NCI-H1048 (cell line): ENCODE data around the gene HYAL3.
A peak's percentile ranks its signal among the peaks of the same experiment; 100 is the strongest.
"Not testable (repeated sequence)": the region's sequence is repeated elsewhere in the genome, so short reads cannot be mapped to it uniquely, and the experiment has no call there.

Experiments used
- DNase-seq: peaks from one replicate; lab custom pipeline; 2025; lab: John Stamatoyannopoulos, UW

The HYAL3 gene

GRCh38 chr3:50269977-50270413, 29.2 kb downstream of the HYAL3 start:
- no peak for DNase-seq

GRCh38 chr3:50269460-50269859, 29.7 kb downstream of the HYAL3 start:
- no peak for DNase-seq

GRCh38 chr3:50268703-50269451, 30.3 kb downstream of the HYAL3 start, which contains the start of gene SEMA3B:
Gene SEMA3B, plus strand, starts transcription at chr3:50269147. Its CDS starts 94 bp downstream, at chr3:50269241.
- DNase-seq: no peak

- no peak for DNase-seq
These were observed 30.9 kb downstream of the HYAL3 start for GRCh38 chr3:50268276-50268675.

GRCh38 chr3:50267280-50267913, 31.8 kb downstream of the HYAL3 start:
- DNase-seq: no peak

GRCh38 chr3:50266836-50267235, 32.4 kb downstream of the HYAL3 start:
- DNase-seq: no peak

GRCh38 chr3:50266017-50266416, 33.2 kb downstream of the HYAL3 start:
- DNase-seq: no peak

GRCh38 chr3:50265571-50265970, 33.6 kb downstream of the HYAL3 start:
- DNase-seq: no peak

- no peak for DNase-seq
These were observed 34.2 kb downstream of the HYAL3 start for GRCh38 chr3:50264964-50265485.

- no peak for DNase-seq
These were observed 34.7 kb downstream of the HYAL3 start for GRCh38 chr3:50264383-50264963.

- DNase-seq: no peak
These were observed 35.5 kb downstream of the HYAL3 start for GRCh38 chr3:50263478-50264382.

GRCh38 chr3:50262778-50263177, 36.4 kb downstream of the HYAL3 start:
- no peak for DNase-seq

GRCh38 chr3:50262200-50262599, 37.0 kb downstream of the HYAL3 start:
- not testable (repeated sequence) for DNase-seq

GRCh38 chr3:50261505-50261904, 37.7 kb downstream of the HYAL3 start:
- DNase-seq: no peak

- DNase-seq: no peak
These were observed 38.2 kb downstream of the HYAL3 start for GRCh38 chr3:50260942-50261441.

GRCh38 chr3:50260027-50260941, 38.9 kb downstream of the HYAL3 start:
- DNase-seq: peak; percentile 83

GRCh38 chr3:50259432-50260026, 39.7 kb downstream of the HYAL3 start:
- no peak for DNase-seq

GRCh38 chr3:50258979-50259378, 40.2 kb downstream of the HYAL3 start:
- DNase-seq: no peak

- no peak for DNase-seq
These were observed 41.0 kb downstream of the HYAL3 start for GRCh38 chr3:50258029-50258680.
